WTC11 (cell line): ENCODE measurements around the gene FBXO3. TPM values are rescaled to one million over a fixed set of nuclear protein-coding genes. Genes with fewer than 3 reads are reported as not detected.

Experiments used
- ATAC-seq: fragments of 200-7000 bp; cut with Tn5 transposase; 2 replicates; pipeline ENCODE4 v1.10.0; 2021; ENCODE audit warnings: mild to moderate bottlenecking, moderate library complexity
- CTCF ChIA-PET: fragments of 300-600 bp; sonication (Branson Sonifier 250); formaldehyde crosslinking; loops from one replicate; lab custom pipeline; 2021; ENCODE audit warnings: antibody characterized with exemption; lab: Charles Lee
- POLR2A ChIA-PET: fragments of 350-600 bp; sonication (Branson Sonifier 250); formaldehyde crosslinking; loops from one replicate; lab custom pipeline; 2021; ENCODE audit warnings: antibody characterized with exemption; lab: Charles Lee
- DNase-seq: peaks from one replicate; pipeline ENCODE4 v3.0.0; 2021; ENCODE audit warnings: low spot score
- H3K27ac Mint-ChIP-seq: 2 replicates; pipeline ENCODE4 v1.8.0; 2021; ENCODE audit warnings: mixed read lengths
- H3K27me3 Mint-ChIP-seq: 2 replicates; pipeline ENCODE4 v1.8.0; 2021; ENCODE audit warnings: low read depth, mild to moderate bottlenecking, moderate library complexity, mixed read lengths
- H3K36me3 Mint-ChIP-seq: 2 replicates; pipeline ENCODE4 v1.8.0; 2021; ENCODE audit warnings: mixed read lengths
- H3K4me1 Mint-ChIP-seq: 2 replicates; pipeline ENCODE4 v1.8.0; 2022; ENCODE audit warnings: mixed read lengths
- H3K4me3 Mint-ChIP-seq: 2 replicates; pipeline ENCODE4 v1.8.0; 2021; ENCODE audit warnings: mild to moderate bottlenecking, moderate library complexity, mixed read lengths
- H3K9me3 Mint-ChIP-seq: 2 replicates; pipeline ENCODE4 v1.8.0; 2021; ENCODE audit warnings: mixed read lengths
- AR ChIP-seq: fragments of 250-450 bp; sonication (Bioruptor Pico); IDR thresholded peaks from 2 replicates; pipeline ENCODE4 v1.9.0; 2021; ENCODE audit warnings: mild to moderate bottlenecking
- CBFB ChIP-seq: sonication (generic); formaldehyde crosslinking; IDR thresholded peaks from 2 replicates; pipeline ENCODE4 v1.8.1; 2022; ENCODE audit warnings: mild to moderate bottlenecking, low read depth, missing genetic modification reagents
- CDX4 ChIP-seq: fragments of 250-450 bp; sonication (Bioruptor Pico); IDR thresholded peaks from 2 replicates; pipeline ENCODE4 v1.9.0; 2021; ENCODE audit warnings: moderate library complexity, mild to moderate bottlenecking, inconsistent platforms, borderline replicate concordance
- CREB1 ChIP-seq: sonication (generic); formaldehyde crosslinking; IDR thresholded peaks from 2 replicates; pipeline ENCODE4 v1.8.0; 2023; ENCODE audit warnings: mild to moderate bottlenecking, missing genetic modification reagents
- CREM ChIP-seq: sonication (generic); formaldehyde crosslinking; IDR thresholded peaks from 2 replicates; pipeline ENCODE4 v1.8.1; 2022; ENCODE audit warnings: mild to moderate bottlenecking, missing genetic modification reagents, moderate library complexity
- E2F4 ChIP-seq: sonication (generic); formaldehyde crosslinking; IDR thresholded peaks from 2 replicates; pipeline ENCODE4 v1.8.1; 2022; ENCODE audit warnings: low read depth, mild to moderate bottlenecking, moderate library complexity, missing genetic modification reagents, borderline replicate concordance
- GABPB1 ChIP-seq: sonication (generic); formaldehyde crosslinking; IDR thresholded peaks from 2 replicates; pipeline ENCODE4 v1.8.1; 2023; ENCODE audit warnings: mild to moderate bottlenecking, missing genetic modification reagents
- GTF2I ChIP-seq: fragments of 250-450 bp; sonication (Bioruptor Pico); conservative IDR thresholded peaks from 2 replicates; pipeline ENCODE4 v1.4.0; 2021; ENCODE audit warnings: mild to moderate bottlenecking
- HMGA2 ChIP-seq: fragments of 250-450 bp; sonication (Bioruptor Pico); IDR thresholded peaks from 2 replicates; pipeline ENCODE4 v1.4.0; 2021; ENCODE audit warnings: mild to moderate bottlenecking, moderate library complexity
- IRF2 ChIP-seq: sonication (generic); formaldehyde crosslinking; IDR thresholded peaks from 2 replicates; pipeline ENCODE4 v1.8.0; 2022; ENCODE audit warnings: low read depth, missing genetic modification reagents, borderline replicate concordance
- JUN ChIP-seq: sonication (generic); formaldehyde crosslinking; IDR thresholded peaks from 2 replicates; pipeline ENCODE4 v1.8.0; 2023; ENCODE audit warnings: mild to moderate bottlenecking, missing genetic modification reagents
- MXD4 ChIP-seq: fragments of 250-450 bp; sonication (Bioruptor Pico); IDR thresholded peaks from 2 replicates; pipeline ENCODE4 v1.8.0; 2021; ENCODE audit warnings: mild to moderate bottlenecking, moderate library complexity, borderline replicate concordance
- PRDM15 ChIP-seq: sonication (generic); formaldehyde crosslinking; IDR thresholded peaks from 2 replicates; pipeline ENCODE4 v1.8.0; 2022; ENCODE audit warnings: missing genetic modification reagents
- PREB ChIP-seq: sonication (generic); formaldehyde crosslinking; IDR thresholded peaks from 2 replicates; pipeline ENCODE4 v1.8.1; 2022; ENCODE audit warnings: mild to moderate bottlenecking, missing genetic modification reagents, moderate library complexity, borderline replicate concordance
- SMAD3 ChIP-seq: sonication (generic); formaldehyde crosslinking; IDR thresholded peaks from 2 replicates; pipeline ENCODE4 v1.8.0; 2022; ENCODE audit warnings: missing genetic modification reagents, mild to moderate bottlenecking, borderline replicate concordance
- SP1 ChIP-seq: sonication (generic); formaldehyde crosslinking; conservative IDR thresholded peaks from 2 replicates; pipeline ENCODE4 v1.8.1; 2022; ENCODE audit warnings: missing genetic modification reagents
- TCF7 ChIP-seq: sonication (generic); formaldehyde crosslinking; IDR thresholded peaks from 2 replicates; pipeline ENCODE4 v1.8.0; 2022; ENCODE audit warnings: mild to moderate bottlenecking, low read depth, missing genetic modification reagents, moderate library complexity
- USF2 ChIP-seq: sonication (generic); formaldehyde crosslinking; IDR thresholded peaks from 2 replicates; pipeline ENCODE4 v1.8.1; 2023; ENCODE audit warnings: mild to moderate bottlenecking, missing genetic modification reagents, moderate library complexity
- ZBTB43 ChIP-seq: sonication (generic); formaldehyde crosslinking; IDR thresholded peaks from 2 replicates; pipeline ENCODE4 v1.8.1; 2023; ENCODE audit warnings: mild to moderate bottlenecking, missing genetic modification reagents
- ZNF317 ChIP-seq: sonication (generic); formaldehyde crosslinking; IDR thresholded peaks from 2 replicates; pipeline ENCODE4 v1.8.1; 2023; ENCODE audit warnings: low read depth, mild to moderate bottlenecking, moderate library complexity, missing genetic modification reagents, borderline replicate concordance
- ZNF671 ChIP-seq: fragments of 250-450 bp; sonication (Bioruptor Pico); IDR thresholded peaks from 2 replicates; pipeline ENCODE4 v1.8.0; 2021; ENCODE audit warnings: mild to moderate bottlenecking
- total RNA-seq: library from RNA; stranded (reverse); gene quantifications from 3 replicates; pipeline ENCODE4 v1.2.3, GENCODE V29; 2021

The FBXO3 gene
- total RNA-seq, 1 experiment from 2014 or later = 14.5 TPM

- Mint-ChIP-seq H3K36me3 (peaks cover 9% of the 10 kb centered on the region), H3K9me3 (no peaks in the 10 kb centered on the region), H3K4me3 (no peak overlapping the region), H3K27me3 (no peaks in the 10 kb centered on the region), H3K4me1 (peaks cover 10% of the 10 kb centered on the region; the same call in 1 of the 2 replicates), H3K27ac (no peak overlapping the region)
- TF ChIP-seq IRF2 (CRISPR knock-in tag) = no peak
- no peak for TF ChIP-seq PREB
- no peak for TF ChIP-seq GTF2I (CRISPR knock-in tag)
- TF ChIP-seq ZNF317 (CRISPR knock-in tag) = no peak
- no peak for TF ChIP-seq HMGA2 (CRISPR knock-in tag)
- no peak for TF ChIP-seq CDX4 (CRISPR knock-in tag)
- TF ChIP-seq TCF7 (CRISPR knock-in tag) = no peak
- no peak for TF ChIP-seq AR (CRISPR knock-in tag)
- TF ChIP-seq CREB1 = no peak
- ATAC-seq (no peak), DNase-seq (no peak)
- ChIA-PET CTCF (interaction anchor here (0.6 to 1.5 kb wide), 2 partner anchors 102 to 282 kb away, joined by 4 to 5 read pairs; no protein-coding TSS in a partner anchor), POLR2A (no interaction called here)
Measured at GRCh38 chr11:33706546-33706945, 67.8 kb downstream of the FBXO3 start.

- DNase-seq (no peak), ATAC-seq (no peak)
- peaks cover 20% of the 10 kb centered on the region for H3K4me1 Mint-ChIP-seq
- H3K27ac Mint-ChIP-seq = no peak overlapping the region
- peaks cover 7% of the 10 kb centered on the region for H3K36me3 Mint-ChIP-seq
- peaks cover 7% of the 10 kb centered on the region for H3K27me3 Mint-ChIP-seq
- H3K9me3 Mint-ChIP-seq = no peaks in the 10 kb centered on the region
- H3K4me3 Mint-ChIP-seq = no peak overlapping the region
- ChIA-PET POLR2A (interaction anchor here (0.8 kb wide), 1 partner anchor 10 kb away, joined by 3 read pairs; no protein-coding TSS in a partner anchor), CTCF (interaction anchor here (1.1 to 2.9 kb wide), 3 partner anchors 38 to 125 kb away, joined by 3 to 10 read pairs (median 4); no protein-coding TSS in a partner anchor)
- TF ChIP-seq CBFB (CRISPR knock-in tag) (no peak), ZNF671 (CRISPR knock-in tag) (no peak), GTF2I (CRISPR knock-in tag) (no peak), USF2 (CRISPR knock-in tag) (no peak), SP1 (CRISPR knock-in tag) (no peak), MXD4 (CRISPR knock-in tag) (no peak), ZBTB43 (CRISPR knock-in tag) (no peak), IRF2 (CRISPR knock-in tag) (no peak), GABPB1 (CRISPR knock-in tag) (no peak), E2F4 (CRISPR knock-in tag) (no peak), PRDM15 (CRISPR knock-in tag) (no peak), SMAD3 (no peak), CREM (CRISPR knock-in tag) (no peak), JUN (CRISPR knock-in tag) (no peak), HMGA2 (CRISPR knock-in tag) (no peak)
Measured at GRCh38 chr11:33704240-33705002, 69.9 kb downstream of the FBXO3 start.
